GM21447 (cell line): ENCODE results near the gene SIN3B.

Source experiments
- ATAC-seq: cut with Tn5 transposase; IDR thresholded peaks from one replicate; pipeline ENCODE4 v1.9.1; 2021; ENCODE audit not compliant: unreplicated experiment

SIN3B gene

GRCh38 chr19:16822648-16823047, 6.5 kb upstream of the SIN3B start:
- ATAC-seq: no peak

GRCh38 chr19:16824658-16825311, 4.4 kb upstream of the SIN3B start:
- ATAC-seq: no peak

- ATAC-seq: no peak
These were observed 3.7 kb upstream of the SIN3B start for GRCh38 chr19:16825312-16826052.

GRCh38 chr19:16829822-16830289, 658 bp downstream of the SIN3B start:
- no peak for ATAC-seq

- no peak for ATAC-seq
These were observed 1.5 kb downstream of the SIN3B start for GRCh38 chr19:16830679-16831078.

GRCh38 chr19:16831531-16831930, 2.3 kb downstream of the SIN3B start:
- ATAC-seq: no peak

- no peak for ATAC-seq
These were observed 5.5 kb downstream of the SIN3B start for GRCh38 chr19:16834747-16835146.

GRCh38 chr19:16836115-16837034, 7.2 kb downstream of the SIN3B start:
- no peak for ATAC-seq

- no peak for ATAC-seq
These were observed 7.8 kb downstream of the SIN3B start for GRCh38 chr19:16837035-16837362.

GRCh38 chr19:16841391-16841926, 12.3 kb downstream of the SIN3B start:
- no peak for ATAC-seq

GRCh38 chr19:16846901-16847300, 17.7 kb downstream of the SIN3B start:
- ATAC-seq: no peak

GRCh38 chr19:16847430-16847829, 18.2 kb downstream of the SIN3B start:
- no peak for ATAC-seq

- ATAC-seq: no peak
These were observed 20.0 kb downstream of the SIN3B start for GRCh38 chr19:16849168-16849567.

- ATAC-seq: no peak
These were observed 20.9 kb downstream of the SIN3B start for GRCh38 chr19:16850133-16850532.

- no peak for ATAC-seq
These were observed 22.0 kb downstream of the SIN3B start for GRCh38 chr19:16851031-16851712.

- ATAC-seq: no peak
These were observed 23.9 kb downstream of the SIN3B start for GRCh38 chr19:16853066-16853465.

- no peak for ATAC-seq
These were observed 26.9 kb downstream of the SIN3B start for GRCh38 chr19:16856091-16856490.

- ATAC-seq: no peak
These were observed 30.4 kb downstream of the SIN3B start for GRCh38 chr19:16859626-16860025.

GRCh38 chr19:16860118-16860517, 30.9 kb downstream of the SIN3B start:
- ATAC-seq: no peak

GRCh38 chr19:16861011-16861410, 31.8 kb downstream of the SIN3B start:
- ATAC-seq: no peak

- ATAC-seq: no peak
These were observed 32.6 kb downstream of the SIN3B start for GRCh38 chr19:16861834-16862233.
